ENCODE measurements around the gene MPO.

Gene MPO

DNA sequence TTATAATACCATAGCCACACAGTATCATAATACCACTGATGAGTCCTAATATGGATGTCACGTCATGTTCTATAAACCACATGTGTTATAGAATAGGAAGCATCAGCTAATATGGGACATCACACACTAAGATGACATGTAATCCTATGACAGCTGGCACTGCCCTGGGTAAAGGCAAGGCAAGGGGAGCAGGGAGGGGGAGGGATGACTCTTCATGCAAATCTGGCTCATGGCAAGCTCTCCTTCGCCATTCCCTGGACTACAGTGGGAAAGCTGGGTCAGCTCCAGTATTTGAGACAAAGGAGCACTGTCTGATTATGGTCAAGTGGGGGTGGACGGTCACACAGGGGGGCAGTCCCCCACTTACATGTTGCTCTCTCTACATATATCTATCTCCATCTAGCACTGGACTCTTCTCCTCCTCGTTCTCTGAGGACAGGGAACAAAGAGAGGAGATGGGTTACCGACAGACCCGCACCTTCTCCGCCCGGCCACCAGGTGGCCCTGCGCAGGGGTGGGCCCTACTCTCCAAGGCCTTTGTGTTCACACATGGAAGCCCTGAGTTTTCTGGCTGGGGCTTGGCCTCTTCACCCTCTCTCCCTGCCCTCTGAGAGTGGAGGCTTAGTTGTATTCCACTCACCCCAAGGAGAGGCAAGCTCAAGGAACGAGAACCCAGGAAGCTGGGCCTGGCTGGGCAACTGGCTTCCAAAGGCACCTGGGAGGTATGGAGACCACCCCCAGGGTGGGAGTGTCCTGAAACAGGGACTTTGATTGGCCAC, 23.4 kb upstream of the MPO start:
- FAIRE-seq (no peak), DNase-seq (ENCODE audit: insufficient read length, low spot score) (peak; percentile 86)

DNA sequence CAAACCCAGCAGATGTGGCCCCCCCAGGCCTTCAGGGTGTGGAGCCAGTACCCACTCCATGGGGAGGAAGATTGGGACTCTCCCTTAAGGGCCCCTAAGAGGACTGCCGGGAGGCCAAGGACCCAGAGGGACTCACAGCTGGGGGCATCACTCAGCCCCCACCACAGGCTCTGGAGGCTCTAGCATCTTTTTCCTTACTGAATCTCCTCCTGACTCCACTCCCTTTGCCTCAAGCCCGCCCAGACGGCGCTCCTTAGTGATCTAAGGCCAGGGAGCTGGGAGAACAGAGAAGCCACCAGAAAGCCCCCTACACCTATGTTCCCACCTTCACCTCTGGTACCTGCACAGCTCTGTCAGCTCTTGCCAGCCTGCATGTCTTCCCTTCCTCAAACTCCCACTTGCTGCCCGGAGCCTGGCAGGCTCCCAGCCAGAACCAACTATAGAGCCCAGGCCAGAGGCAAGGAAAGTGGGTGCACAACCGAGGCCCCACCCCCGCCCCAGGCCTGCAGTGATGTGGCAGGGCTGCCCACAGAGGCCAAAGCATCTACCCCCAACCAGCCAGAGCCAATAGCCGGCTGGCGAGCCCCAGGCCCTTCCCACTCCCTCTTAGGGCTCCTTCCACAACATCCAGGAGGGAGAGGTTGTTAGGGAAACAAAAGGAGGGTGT, 22.3 kb upstream of the MPO start:
- DNase-seq (ENCODE audit: insufficient read length, low spot score) (peak; percentile 9), FAIRE-seq (no peak)
- TF ChIP-seq, protein P1, sequence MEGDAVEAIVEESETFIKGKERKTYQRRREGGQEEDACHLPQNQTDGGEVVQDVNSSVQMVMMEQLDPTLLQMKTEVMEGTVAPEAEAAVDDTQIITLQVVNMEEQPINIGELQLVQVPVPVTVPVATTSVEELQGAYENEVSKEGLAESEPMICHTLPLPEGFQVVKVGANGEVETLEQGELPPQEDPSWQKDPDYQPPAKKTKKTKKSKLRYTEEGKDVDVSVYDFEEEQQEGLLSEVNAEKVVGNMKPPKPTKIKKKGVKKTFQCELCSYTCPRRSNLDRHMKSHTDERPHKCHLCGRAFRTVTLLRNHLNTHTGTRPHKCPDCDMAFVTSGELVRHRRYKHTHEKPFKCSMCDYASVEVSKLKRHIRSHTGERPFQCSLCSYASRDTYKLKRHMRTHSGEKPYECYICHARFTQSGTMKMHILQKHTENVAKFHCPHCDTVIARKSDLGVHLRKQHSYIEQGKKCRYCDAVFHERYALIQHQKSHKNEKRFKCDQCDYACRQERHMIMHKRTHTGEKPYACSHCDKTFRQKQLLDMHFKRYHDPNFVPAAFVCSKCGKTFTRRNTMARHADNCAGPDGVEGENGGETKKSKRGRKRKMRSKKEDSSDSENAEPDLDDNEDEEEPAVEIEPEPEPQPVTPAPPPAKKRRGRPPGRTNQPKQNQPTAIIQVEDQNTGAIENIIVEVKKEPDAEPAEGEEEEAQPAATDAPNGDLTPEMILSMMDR (IDR thresholded peaks at IDR 0.05; ENCODE audit: insufficient read depth, missing control alignments) = no peak

More for the DNA sequence above, 23.4 kb upstream of the MPO start:
- TF ChIP-seq, protein P1 (IDR thresholded peaks at IDR 0.05; ENCODE audit: insufficient read depth, missing control alignments) = peak; percentile 77

DNA sequence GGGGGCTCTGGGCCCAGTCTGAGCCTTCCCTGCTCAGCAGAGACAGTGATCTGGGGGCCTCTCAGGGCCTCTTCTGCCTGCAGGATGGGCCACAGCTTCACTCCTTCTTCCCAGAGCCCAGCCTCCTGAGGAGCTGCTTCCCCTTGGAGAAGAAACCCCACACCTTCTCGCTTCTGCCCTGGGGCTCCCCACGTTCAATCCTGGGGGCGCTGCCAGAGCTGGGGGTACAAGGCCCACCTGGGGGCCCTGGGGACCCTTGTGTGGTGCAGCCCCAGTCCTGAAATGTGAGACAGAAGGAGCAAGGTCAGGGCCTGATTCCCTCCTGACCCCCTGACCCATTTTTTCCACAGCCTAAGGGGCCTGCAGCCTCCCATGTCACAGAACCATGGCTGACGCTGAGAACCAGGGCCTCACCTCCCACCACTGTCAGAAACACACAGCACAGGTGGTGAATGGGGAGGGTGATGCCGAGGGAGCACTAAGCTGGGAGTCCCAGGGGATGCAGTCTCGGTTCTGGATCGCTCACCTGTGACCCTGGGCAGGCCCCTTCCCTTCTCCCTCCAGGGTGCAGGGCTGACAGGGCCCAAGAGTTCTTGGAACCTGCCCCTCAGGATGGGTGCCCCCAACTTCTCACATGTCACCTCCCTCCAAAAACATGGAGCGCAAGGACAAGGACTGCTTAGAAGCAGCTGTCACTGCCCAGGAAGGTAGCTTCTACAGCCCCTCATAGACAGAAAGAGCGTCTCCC, 21.6 kb upstream of the MPO start:
- peak; percentile 10 for DNase-seq (ENCODE audit: insufficient read length, low spot score)
- TF ChIP-seq, protein P1 (IDR thresholded peaks at IDR 0.05; ENCODE audit: insufficient read depth, missing control alignments) = no peak
- FAIRE-seq = no peak

DNA sequence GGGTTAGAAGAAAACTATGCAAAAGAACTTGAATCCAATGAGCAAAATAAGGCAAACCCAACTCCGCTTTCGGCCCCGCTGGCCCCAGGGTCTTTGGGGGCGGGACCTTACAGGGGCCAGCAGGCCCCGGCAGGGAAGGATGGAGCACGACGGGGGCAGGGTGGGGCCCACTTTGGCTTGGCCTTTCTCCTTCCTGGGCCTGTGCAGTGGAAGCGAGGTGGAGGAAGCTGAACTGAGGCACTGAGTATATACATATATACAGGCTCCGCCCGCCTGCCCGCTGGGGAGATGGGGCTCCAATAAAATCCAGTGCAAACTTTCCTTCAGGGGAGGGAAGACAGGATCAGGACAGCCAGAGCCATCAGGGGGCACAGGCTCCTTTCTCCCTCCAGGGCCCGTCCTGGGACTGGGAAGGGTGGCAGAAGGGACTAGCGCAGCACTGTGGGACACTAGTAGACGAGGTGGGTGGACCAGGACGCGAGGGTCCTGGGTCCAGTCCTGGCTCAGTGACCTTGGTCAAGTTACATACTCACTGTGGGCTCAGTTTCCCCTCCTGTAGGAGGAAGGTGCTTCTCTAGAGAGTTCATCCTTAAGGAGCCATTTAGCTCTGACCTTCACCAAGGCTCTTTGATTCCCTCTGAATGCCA, 20.9 kb upstream of the MPO start:
- DNase-seq (ENCODE audit: insufficient read length, low spot score) = no peak
- FAIRE-seq = no peak
- TF ChIP-seq, protein P1 (IDR thresholded peaks at IDR 0.05; ENCODE audit: insufficient read depth, missing control alignments) = no peak

DNA sequence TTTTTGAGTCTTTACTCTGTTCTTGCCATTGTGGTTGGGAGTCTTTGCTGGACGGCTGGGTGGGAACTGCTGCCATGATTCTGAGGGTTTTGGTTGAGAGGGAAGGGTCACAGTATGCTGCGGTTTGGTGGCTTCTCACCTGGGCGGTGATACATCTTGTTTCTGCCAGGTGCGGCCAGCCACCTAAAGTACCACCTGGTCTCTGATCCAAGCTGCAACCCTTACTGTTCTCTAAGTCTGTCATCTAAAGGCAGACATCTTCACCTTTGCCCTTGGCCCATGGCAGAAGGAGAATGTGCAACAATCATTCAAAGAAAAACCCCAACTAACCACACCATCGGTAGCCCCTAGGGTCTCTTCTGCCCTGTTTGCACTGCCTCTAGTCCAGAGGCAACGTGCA, 19.6 kb upstream of the MPO start:
- DNase-seq (ENCODE audit: insufficient read length, low spot score) (no peak), FAIRE-seq (no peak)

DNA sequence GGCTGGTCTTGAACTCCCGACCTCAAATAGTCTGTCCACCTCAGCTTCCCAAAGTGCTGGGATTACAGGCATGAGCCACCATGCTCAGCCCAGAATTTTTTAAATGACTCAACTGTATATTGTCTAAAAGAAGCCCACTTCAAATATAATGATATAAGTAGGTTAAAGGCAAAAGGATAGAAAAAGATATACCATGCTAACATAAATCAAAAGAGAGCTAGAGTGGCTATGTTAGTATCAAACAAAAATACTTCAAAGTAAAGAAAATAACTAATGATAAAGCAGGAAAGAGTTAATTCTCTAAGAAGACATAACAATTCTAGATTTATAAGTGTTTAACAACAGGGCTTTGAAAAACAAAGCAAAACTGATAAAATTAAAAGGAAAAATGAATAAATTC, 13.3 kb upstream of the MPO start:
- DNase-seq (ENCODE audit: insufficient read length, low spot score) = no peak
- no peak for FAIRE-seq
- TF ChIP-seq, protein P1 (IDR thresholded peaks at IDR 0.05; ENCODE audit: insufficient read depth, missing control alignments) = no peak

More for the DNA sequence above, 19.6 kb upstream of the MPO start:
- TF ChIP-seq, protein P1 (IDR thresholded peaks at IDR 0.05; ENCODE audit: insufficient read depth, missing control alignments) = no peak
